Mesendoderm (in vitro differentiated cells): ENCODE data around the gene NCOA6.

ENCODE experiments used
- DNase-seq: peaks from one replicate; pipeline ENCODE4 v3.0.0; 2013
- H2AK5ac ChIP-seq: 2 replicates; pipeline ENCODE4 v1.6.1; 2013; ENCODE audit warnings: low read length, inconsistent platforms
- H2BK120ac ChIP-seq: 2 replicates; pipeline ENCODE4 v1.6.1; 2013; ENCODE audit warnings: low read depth, mild to moderate bottlenecking, low read length, moderate library complexity, mixed read lengths
- H2BK15ac ChIP-seq: replicated peaks from 2 replicates; pipeline ENCODE4 v1.6.1; 2013; ENCODE audit warnings: low read depth, mild to moderate bottlenecking, moderate library complexity
- H2BK5ac ChIP-seq: 2 replicates; pipeline ENCODE4 v1.6.1; 2013; ENCODE audit warnings: low read length, inconsistent platforms
- H3K18ac ChIP-seq: 2 replicates; pipeline ENCODE4 v1.6.1; 2013; ENCODE audit warnings: mild to moderate bottlenecking, low read length, mixed read lengths
- H3K23ac ChIP-seq: one replicate; pipeline ENCODE4 v1.6.1; 2013; ENCODE audit warnings: low read length
- H3K27ac ChIP-seq: 2 replicates; pipeline ENCODE4 v1.5.1; 2013; ENCODE audit warnings: low read depth, mild to moderate bottlenecking, inconsistent platforms, low read length, moderate library complexity
- H3K27me3 ChIP-seq: 2 replicates; pipeline ENCODE4 v1.6.1; 2013; ENCODE audit warnings: low read length, control low read depth, mild to moderate bottlenecking, inconsistent platforms; ENCODE audit not compliant: insufficient read depth, poor library complexity
- H3K36me3 ChIP-seq: 2 replicates; pipeline ENCODE4 v1.6.1; 2013; ENCODE audit warnings: low read length, inconsistent platforms; ENCODE audit not compliant: control insufficient read depth, insufficient read depth
- H3K4ac ChIP-seq: one replicate; pipeline ENCODE4 v1.6.1; 2013; ENCODE audit warnings: low read depth, mild to moderate bottlenecking, low read length, moderate library complexity
- H3K4me1 ChIP-seq: 2 replicates; pipeline ENCODE4 v1.6.1; 2013; ENCODE audit warnings: low read depth, low read length, inconsistent platforms; ENCODE audit not compliant: control insufficient read depth
- H3K4me2 ChIP-seq: 2 replicates; pipeline ENCODE4 v1.6.1; 2013; ENCODE audit warnings: low read length
- H3K4me3 ChIP-seq: 2 replicates; pipeline ENCODE4 v1.5.1; 2013; ENCODE audit warnings: mild to moderate bottlenecking, low read length
- H3K56ac ChIP-seq: one replicate; pipeline ENCODE4 v1.6.1; 2013; ENCODE audit warnings: low read length
- H3K79me1 ChIP-seq: 2 replicates; pipeline ENCODE4 v1.6.1; 2013; ENCODE audit warnings: low read length, inconsistent platforms
- H3K79me2 ChIP-seq: 2 replicates; pipeline ENCODE4 v1.6.1; 2013; ENCODE audit warnings: mild to moderate bottlenecking, low read length; ENCODE audit not compliant: control insufficient read depth, insufficient read depth
- H3K9ac ChIP-seq: 2 replicates; pipeline ENCODE4 v1.6.1; 2013; ENCODE audit warnings: low read length, inconsistent platforms
- H4K5ac ChIP-seq: one replicate; pipeline ENCODE4 v1.6.1; 2013; ENCODE audit warnings: low read length
- H4K8ac ChIP-seq: one replicate; pipeline ENCODE4 v1.6.1; 2013; ENCODE audit warnings: low read depth, mild to moderate bottlenecking, control low read depth, low read length, moderate library complexity
- WGBS: extraction: QIAGEN DNeasy Blood & Tissue Kit; methylation state at CpG from one replicate; pipeline ENCODE4 v1.1.7; 2013; ENCODE audit warnings: low lambda C conversion rate, missing lambda C conversion rate; ENCODE audit not compliant: insufficient coverage; ENCODE audit errors: extremely low coverage; 5-methylcytosine and 5-hydroxymethylcytosine counted together

Gene NCOA6

GRCh38 chr20:34744340-34744739, 81.1 kb downstream of the NCOA6 start:
- Histone ChIP-seq H4K5ac (no peak overlapping the region), H2BK120ac (no peak overlapping the region), H3K56ac (no peak overlapping the region), H3K4me2 (no peak overlapping the region), H3K27me3 (no peaks in the 10 kb centered on the region), H3K4me3 (no peak overlapping the region), H3K23ac (no peak overlapping the region), H3K79me2 (no peaks in the 10 kb centered on the region), H3K36me3 (no peaks in the 10 kb centered on the region), H2BK15ac (no peak overlapping the region), H3K27ac (no peak overlapping the region), H3K4ac (no peak overlapping the region), H3K4me1 (no peaks in the 10 kb centered on the region), H3K18ac (no peak overlapping the region), H2AK5ac (no peak overlapping the region), H2BK5ac (no peak overlapping the region), H3K9ac (no peak overlapping the region), H3K79me1 (no peaks in the 10 kb centered on the region), H4K8ac (no peak overlapping the region)
- no CpG with 5 or more reads among the region's 3 CpGs for WGBS
- no peak for DNase-seq

DNA sequence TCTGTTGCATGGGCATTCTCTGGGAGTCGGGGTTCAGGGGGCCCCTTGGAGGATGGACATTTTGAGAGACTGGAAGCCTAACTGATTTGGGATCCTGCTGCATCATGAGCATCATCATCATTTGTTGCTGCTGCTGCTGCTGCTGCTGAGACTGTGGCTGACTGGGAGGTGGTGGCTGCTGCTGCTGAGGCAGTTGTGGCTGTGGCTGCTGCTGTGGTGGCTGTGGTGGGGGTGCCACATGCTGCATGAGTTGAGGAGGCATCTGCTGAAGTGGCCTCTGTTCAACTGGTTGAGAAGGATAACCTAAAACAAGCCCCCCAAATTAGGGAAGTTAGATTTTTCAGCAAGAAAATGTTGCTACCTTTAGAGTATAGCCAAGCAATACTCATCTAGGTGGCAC, 82.4 kb downstream of the NCOA6 start:
- Histone ChIP-seq H2BK120ac (no peak overlapping the region), H2BK15ac (no peak overlapping the region), H3K4me2 (no peak overlapping the region), H3K4me3 (no peak overlapping the region), H3K18ac (no peak overlapping the region), H3K4me1 (no peaks in the 10 kb centered on the region), H4K5ac (no peak overlapping the region), H2AK5ac (no peak overlapping the region), H3K23ac (no peak overlapping the region), H3K27ac (no peak overlapping the region), H3K4ac (no peak overlapping the region), H4K8ac (no peak overlapping the region), H3K9ac (no peak overlapping the region), H3K27me3 (no peaks in the 10 kb centered on the region), H2BK5ac (no peak overlapping the region), H3K56ac (no peak overlapping the region), H3K79me1 (no peaks in the 10 kb centered on the region), H3K36me3 (no peaks in the 10 kb centered on the region), H3K79me2 (no peaks in the 10 kb centered on the region)
- DNase-seq: no peak
- no CpG with 5 or more reads among the region's 1 CpG for WGBS

DNA sequence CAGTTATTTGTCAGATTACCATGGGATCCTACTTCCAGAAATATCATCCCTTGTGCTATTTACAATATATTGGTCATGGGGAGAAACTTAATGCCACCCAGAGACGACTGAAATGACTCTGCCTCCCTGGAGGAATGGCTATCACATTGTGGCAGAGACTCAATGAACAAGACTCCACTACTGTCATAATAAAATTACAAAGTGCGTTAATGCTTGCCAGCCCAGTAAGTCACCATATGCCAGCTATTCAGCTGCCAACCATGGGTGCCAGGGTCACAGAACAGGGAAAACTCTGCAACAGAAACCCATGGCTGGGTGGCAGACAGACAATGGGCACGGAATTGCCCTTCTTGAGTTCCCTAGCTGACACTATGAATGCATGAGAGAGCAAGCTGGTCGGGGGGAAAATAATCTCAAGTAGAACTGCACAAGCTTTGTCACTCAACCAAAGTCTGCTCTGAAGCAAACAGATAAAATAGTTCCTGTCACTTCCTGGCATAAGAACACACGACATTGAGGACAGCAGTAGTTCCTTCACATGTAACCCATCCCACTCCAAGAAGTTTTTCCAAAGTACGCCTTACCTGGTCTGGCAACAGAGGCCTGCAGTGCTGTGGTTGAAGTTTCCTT, 89.2 kb downstream of the NCOA6 start:
- H3K36me3 ChIP-seq: no peaks in the 10 kb centered on the region
- H3K79me2 ChIP-seq: no peaks in the 10 kb centered on the region
- H2BK15ac ChIP-seq: no peak overlapping the region
- no peaks in the 10 kb centered on the region for H3K27me3 ChIP-seq
- H4K5ac ChIP-seq: no peak overlapping the region
- no peaks in the 10 kb centered on the region for H3K4me1 ChIP-seq
- H2BK120ac ChIP-seq: no peak overlapping the region
- H3K9ac ChIP-seq: no peak overlapping the region
- no peak overlapping the region for H4K8ac ChIP-seq
- H3K4me2 ChIP-seq: no peak overlapping the region
- no peak overlapping the region for H3K27ac ChIP-seq
- H2AK5ac ChIP-seq: no peak overlapping the region
- no peak for DNase-seq
- no peaks in the 10 kb centered on the region for H3K79me1 ChIP-seq
- H2BK5ac ChIP-seq: no peak overlapping the region
- no peak overlapping the region for H3K23ac ChIP-seq
- no peak overlapping the region for H3K18ac ChIP-seq
- H3K56ac ChIP-seq: no peak overlapping the region
- H3K4ac ChIP-seq: no peak overlapping the region
- WGBS: no CpG with 5 or more reads among the region's 6 CpGs
- H3K4me3 ChIP-seq: no peak overlapping the region

DNA sequence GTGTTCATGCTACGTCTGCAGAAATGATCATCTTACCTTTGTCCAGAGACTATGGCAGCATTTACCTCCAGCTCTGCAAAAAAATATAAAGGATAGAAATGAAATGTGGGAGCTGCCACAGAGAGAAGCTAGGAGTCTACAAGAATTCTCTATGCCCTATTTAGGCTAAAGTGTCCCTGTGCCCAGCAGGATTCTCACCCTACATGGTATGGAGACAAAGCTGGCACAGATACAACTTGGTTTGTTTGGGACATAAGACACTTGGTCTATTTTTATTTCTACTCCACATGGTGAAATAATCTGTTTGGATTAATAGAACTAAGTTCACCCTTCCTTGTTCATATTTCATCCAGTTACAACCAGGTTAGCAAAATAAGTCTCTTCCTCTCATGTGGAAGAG, 92.9 kb downstream of the NCOA6 start:
- no peaks in the 10 kb centered on the region for H3K27me3 ChIP-seq
- H3K4me2 ChIP-seq: no peak overlapping the region
- H3K4ac ChIP-seq: no peak overlapping the region

DNA sequence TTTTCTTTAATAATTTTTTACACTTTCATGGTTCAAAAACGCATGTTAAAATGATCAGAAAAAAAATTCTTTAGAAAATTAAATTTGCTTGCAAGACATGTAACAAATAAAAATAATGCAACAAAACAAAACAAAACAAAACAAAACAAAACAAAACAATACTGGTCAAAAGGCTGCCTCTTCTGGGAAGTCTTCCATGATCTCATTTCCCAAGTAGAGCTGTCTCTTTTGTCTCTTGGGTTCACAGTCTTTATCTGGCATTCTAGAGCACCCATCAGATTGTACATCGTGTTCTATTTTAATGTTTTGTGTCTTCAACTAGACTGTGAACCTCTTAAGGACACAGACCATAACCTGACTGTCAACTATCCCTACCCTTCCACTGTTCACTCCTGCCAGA, 96.0 kb downstream of the NCOA6 start:
- no peak overlapping the region for H2BK120ac ChIP-seq
- no peaks in the 10 kb centered on the region for H3K4me1 ChIP-seq
- no peaks in the 10 kb centered on the region for H3K79me1 ChIP-seq
- H3K23ac ChIP-seq: no peak overlapping the region
- H3K79me2 ChIP-seq: no peaks in the 10 kb centered on the region
- no peak overlapping the region for H2BK15ac ChIP-seq
- H2BK5ac ChIP-seq: no peak overlapping the region
- H3K4me3 ChIP-seq: no peak overlapping the region
- no peak overlapping the region for H2AK5ac ChIP-seq
- H3K9ac ChIP-seq: no peak overlapping the region
- no peak overlapping the region for H4K8ac ChIP-seq
- H3K56ac ChIP-seq: no peak overlapping the region
- no peaks in the 10 kb centered on the region for H3K27me3 ChIP-seq
- no peak overlapping the region for H3K27ac ChIP-seq
- no peak overlapping the region for H3K4ac ChIP-seq
- no peak overlapping the region for H4K5ac ChIP-seq
- H3K36me3 ChIP-seq: no peaks in the 10 kb centered on the region
- no CpG with 5 or more reads among the region's 2 CpGs for WGBS
- no peak overlapping the region for H3K4me2 ChIP-seq
- no peak for DNase-seq
- H3K18ac ChIP-seq: no peak overlapping the region

More for the DNA sequence above, 92.9 kb downstream of the NCOA6 start:
- Histone ChIP-seq H2BK15ac (no peak overlapping the region), H2BK5ac (no peak overlapping the region), H3K18ac (no peak overlapping the region), H3K4me3 (no peak overlapping the region), H4K8ac (no peak overlapping the region), H3K9ac (no peak overlapping the region), H3K36me3 (no peaks in the 10 kb centered on the region), H3K79me2 (no peaks in the 10 kb centered on the region), H3K4me1 (no peaks in the 10 kb centered on the region), H3K23ac (no peak overlapping the region), H2AK5ac (no peak overlapping the region), H3K27ac (no peak overlapping the region), H2BK120ac (no peak overlapping the region), H4K5ac (no peak overlapping the region), H3K56ac (no peak overlapping the region), H3K79me1 (no peaks in the 10 kb centered on the region)
- WGBS: no CpG with 5 or more reads among the region's 1 CpG
- DNase-seq: no peak

GRCh38 chr20:34724172-34724571, 101.3 kb downstream of the NCOA6 start:
- Histone ChIP-seq H3K36me3 (no peaks in the 10 kb centered on the region), H2AK5ac (no peak overlapping the region)

More at GRCh38 chr20:34724172-34724571, 101.3 kb downstream of the NCOA6 start:
- Histone ChIP-seq H3K23ac (no peak overlapping the region), H2BK120ac (no peak overlapping the region), H4K5ac (no peak overlapping the region), H3K4me1 (no peaks in the 10 kb centered on the region), H3K79me2 (no peaks in the 10 kb centered on the region), H3K4ac (no peak overlapping the region), H3K18ac (no peak overlapping the region), H3K9ac (no peak overlapping the region), H3K56ac (no peak overlapping the region), H3K27ac (no peak overlapping the region), H3K4me2 (no peak overlapping the region), H3K4me3 (no peak overlapping the region), H2BK15ac (no peak overlapping the region), H2BK5ac (no peak overlapping the region), H3K79me1 (no peaks in the 10 kb centered on the region), H4K8ac (no peak overlapping the region), H3K27me3 (no peaks in the 10 kb centered on the region)
- no CpG with 5 or more reads among the region's 3 CpGs for WGBS
- no peak for DNase-seq
